HG03066 (cell line): ENCODE data around the gene GABBR1.

Source experiments
- ATAC-seq: cut with Tn5 transposase; IDR thresholded peaks from one replicate; pipeline ENCODE4 v1.9.1; 2021; ENCODE audit warnings: low read depth; ENCODE audit not compliant: unreplicated experiment

GABBR1 gene

DNA sequence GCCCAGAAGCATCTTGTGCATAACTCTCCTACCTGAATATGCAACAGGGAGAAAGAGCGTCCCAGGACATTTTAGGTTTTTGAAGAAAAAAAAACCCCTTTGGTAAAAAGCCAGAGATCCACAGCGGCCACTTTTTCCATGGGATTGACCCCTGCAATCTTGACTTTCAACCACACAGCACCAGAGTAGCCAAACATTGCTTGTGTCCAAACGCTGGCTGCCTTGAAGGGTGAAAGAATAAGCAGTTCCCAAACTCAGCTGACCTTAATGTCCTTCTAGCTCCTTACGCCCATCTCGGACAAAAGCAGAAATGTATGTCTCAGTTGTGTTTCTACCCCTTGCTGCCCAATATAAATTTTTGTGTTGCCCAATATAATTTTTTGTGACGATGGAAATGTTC, 22.7 kb upstream of the GABBR1 start:
- ATAC-seq = no peak

DNA sequence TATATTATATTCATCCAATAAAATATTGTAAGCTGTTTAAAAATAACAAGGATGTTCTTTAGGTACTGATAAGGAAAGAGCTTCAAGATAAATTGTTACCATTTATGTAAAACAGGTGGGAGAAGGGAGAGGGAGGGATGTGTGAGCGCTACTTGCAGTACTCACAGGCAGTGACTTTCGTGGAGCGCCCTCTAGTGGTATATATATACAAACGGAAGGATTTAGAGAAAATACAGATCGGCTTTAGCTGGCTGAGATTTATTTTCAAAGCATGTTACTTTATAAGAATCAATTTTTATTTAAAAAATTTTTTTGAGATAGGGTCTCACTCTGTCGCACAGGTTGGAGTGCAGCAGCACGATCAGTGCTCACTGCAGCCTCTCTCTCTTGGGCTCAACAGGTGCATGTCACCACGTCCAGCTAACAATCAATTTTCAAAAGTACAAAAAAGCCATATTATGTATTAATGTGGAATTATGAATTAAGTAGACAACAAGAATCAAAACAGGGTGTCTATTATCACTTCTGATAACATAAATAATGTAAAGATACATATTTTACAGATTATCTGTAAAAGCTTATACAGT, 20.6 kb upstream of the GABBR1 start:
- no peak for ATAC-seq

DNA sequence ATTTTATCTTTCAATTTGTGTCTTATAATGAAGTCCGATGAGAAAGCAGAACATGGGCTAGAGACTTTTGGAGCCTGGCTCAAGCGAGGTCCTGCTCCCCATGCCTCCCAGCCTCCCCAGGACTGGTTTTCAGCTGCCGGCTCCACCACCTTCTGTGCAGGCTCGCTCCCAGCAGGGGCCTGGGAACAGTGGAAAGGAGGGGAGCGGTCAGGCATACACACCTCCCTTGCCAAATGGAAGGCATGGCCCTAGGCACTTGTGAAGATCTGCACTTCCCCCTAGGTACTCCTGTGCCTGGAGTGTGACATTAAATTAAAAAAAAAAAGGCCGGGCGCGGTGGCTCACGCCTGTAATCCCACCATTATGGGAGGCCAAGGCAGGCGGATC, 19.2 kb upstream of the GABBR1 start:
- no peak for ATAC-seq

DNA sequence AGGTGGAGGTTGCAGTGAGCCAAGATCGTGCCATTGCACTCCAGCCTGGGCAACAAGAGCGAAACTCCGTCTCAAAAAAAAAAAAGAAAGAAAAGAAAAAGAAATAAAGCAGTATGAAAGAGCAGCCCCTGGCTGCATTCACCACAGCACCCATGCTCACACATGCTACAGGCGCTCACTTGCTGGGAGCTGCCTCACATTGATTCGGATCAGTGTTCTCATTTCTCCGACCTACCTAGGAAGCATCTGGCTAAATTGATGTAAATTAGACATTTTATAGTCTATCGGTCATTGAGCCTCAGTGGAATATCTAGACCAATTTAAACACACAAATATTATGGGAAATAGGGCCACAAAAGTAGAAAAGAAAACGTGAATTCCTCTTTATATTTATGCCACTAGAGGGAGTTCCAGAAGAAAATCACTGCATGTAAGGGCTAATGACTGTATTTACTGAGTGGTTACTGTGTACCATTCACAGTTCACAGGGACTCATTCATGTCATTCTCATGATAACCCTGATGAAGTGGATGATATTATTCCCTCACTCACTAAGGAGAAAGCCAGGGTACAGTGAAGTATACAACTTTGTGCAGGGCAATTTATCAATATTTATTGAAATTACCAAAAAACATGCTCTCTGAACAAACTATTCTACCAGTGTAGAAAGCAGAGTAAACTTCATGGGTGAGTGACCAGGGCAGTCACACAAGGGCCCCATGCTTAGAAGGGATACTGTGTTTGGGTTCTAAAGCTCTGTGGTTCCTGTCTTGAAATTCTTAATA, 18.6 kb upstream of the GABBR1 start:
- ATAC-seq = no peak

DNA sequence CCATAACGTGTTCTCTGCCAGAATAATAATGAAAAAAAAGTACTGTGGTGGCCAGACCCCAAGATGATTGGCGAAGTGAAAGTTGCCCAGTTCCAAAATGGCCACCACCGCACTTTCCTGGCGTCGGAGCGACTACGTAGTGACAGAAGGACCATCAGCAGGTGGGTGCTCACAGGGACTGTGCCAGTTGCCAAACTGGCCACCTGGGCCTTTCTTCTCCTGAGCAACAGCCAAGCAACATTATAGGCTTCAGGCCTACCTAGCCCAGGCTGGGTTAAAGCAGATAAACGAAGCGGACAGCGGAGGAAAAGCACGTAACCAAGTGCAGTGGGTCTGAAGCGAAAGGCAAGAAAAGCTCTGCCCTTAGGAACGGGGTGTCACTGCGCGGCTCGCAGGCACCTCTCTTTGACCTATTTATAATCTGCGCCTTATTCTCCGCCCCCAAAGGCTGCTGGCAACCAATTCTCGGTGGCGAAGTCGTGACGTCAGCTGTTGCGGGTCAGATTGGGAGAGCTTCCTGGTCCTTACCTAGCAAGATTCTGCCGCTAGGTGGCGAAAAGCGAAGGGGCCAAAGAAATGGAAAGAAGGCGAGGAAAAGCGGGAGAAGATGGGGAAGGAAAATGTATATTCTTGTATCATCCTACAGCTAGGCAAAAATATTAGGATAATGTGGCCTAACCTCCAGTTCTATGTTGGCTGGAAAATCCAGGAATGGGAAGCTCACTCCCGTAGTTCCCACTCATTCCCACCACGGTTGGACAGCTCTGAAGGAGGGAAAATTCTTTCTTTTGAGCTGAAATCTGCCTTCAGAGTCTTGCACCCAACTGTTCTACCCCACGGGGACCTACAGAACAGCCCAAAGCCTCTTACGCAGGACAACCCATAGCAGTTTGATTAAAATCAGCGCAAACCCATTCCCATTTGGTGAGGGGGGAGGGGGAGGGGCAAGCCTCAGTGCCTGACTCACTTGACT, 17.0 kb upstream of the GABBR1 start:
- peak; percentile 94 for ATAC-seq

DNA sequence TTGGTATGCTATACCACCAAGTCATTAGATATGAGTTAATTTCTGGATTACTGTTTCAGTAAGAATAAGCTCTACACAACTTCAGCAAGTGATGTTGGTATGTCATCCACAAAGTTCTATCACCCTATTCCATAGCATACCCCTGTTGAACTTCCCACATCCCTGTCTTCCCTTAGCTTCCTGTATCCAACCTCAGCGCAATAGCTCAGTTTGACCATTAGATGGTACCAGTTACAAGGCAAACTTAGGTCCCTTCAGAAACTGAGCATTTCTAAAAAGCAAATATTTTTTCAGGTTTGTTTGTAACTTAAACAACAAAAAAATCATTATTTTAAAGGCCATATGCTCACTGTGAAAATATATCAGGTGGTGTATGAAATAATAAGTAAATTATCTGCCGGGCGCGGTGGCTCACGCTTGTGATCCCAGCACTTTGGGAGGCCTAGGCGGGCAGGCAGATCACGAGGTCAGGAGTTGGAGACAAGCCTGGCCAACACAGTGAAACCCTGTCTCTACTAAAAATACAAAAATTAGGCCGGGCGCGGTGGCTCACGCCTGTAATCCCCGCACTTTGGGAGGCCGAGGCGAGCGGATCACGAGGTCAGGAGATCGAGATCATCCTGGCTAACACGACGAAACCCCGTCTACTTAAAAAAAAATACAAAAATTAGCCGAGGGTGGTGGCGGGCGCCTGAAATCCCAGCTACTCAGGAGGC, 15.1 kb upstream of the GABBR1 start:
- ATAC-seq = no peak

DNA sequence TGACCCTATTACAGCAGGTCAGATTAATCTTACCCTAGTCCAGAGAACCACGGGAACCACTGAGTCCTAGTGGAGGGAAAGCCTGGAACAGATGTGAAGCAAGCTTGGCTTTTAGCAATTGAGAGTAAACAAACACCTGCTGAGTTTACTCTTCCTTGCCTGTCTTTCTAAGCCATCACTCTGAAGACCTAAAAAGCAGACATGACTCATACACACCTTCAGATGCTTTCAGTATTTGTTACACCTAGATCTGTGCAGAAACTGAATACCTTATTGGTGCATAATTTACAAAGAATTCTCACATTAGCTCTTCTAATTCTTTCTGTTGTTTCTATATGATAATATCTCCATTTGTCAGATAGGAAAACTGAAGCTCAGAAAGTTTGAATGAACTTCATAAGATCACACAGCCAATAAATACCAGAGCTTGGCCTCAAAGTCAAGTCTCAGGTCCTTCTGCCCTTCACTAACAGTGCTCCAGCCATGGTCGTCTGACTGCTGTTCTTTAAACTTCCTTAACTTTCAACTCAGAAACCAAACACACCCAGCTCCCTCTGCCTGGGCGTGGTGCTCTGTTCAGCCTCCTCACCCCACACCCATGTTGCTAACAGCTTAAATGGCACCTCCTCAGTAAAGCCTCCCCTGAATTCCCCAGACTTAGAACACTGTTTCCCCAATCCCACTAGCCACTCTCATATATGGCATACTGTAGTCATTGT, 8.6 kb upstream of the GABBR1 start:
- no peak for ATAC-seq

DNA sequence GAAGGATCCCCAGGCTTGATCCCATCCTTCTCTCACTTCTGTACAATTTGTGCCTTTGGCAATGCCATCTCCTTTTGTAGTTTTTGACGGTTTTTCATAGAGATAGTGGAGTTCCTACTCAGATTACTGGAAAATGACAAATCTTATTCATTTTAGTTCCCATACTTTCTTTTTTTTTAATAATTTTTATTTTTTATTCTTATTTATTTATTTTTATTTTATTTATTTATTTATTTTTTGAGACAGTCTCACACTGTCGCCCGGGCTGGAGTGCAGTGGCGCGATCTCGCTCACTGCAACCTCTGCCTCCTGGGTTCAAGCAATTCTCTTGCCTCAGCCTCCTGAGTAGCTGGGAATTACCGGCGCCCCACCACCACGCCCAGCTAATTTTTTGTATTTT, 4.3 kb upstream of the GABBR1 start:
- no peak for ATAC-seq

DNA sequence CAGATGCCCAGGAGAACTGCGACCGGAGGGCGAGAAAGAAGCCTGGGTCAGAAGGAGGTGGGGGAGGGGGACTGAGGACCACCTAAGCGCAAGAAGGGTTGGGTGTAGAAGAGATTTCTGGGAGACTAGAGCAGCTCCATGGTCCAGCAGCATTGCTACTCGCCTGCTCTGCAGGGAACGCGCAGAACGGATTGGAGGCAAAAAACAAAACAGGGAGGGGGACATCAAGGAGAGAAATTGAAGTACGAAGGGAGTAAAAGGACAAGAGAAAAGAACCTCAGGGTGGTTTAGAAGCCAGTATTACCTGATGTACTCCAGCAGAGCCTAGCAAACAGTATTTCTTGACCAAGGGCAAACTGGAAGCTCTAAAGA, 537 bp upstream of the GABBR1 start:
- ATAC-seq = no peak

DNA sequence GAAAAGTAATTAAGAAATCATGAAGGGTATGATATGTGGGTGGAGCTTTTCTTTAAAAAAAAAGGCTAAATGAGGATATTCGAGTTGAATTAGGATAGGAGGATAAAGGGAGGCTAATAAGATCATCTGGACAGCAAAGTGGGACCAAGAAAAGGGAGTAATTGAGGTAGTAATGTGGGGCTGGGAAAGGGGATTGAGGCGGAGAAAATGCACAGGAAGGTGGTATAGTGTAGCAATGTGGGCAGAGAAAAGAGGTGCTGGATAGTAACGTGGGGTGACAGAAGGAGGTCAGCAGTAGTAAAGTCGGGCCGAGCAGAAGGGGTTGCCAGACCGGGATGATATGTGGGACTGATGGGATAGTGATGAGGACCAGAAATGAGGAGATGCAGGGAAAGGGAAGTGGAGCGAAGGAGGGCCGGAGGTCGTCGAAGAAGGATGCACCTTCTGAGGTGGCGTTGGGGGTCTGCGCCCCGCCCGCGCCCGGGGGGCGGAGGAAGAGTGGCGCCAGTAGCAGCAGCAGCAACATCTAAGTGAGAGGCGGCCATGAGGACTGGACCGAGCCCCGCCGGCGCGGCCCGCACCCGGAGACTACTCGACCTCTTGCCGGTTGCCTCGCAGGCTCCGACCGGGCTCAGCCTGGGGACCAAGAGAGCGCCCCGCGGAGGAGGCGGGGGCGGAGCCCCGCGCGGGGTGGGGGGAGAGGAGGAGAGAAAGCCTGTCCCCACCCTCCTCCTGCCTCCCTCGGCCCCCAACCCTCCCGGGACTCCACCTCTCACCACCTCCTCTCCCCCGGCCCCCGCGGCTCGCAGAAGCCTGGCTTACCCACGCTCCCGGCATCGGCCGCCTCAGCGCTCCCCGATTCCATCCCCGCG, 887 bp downstream of the GABBR1 start:
- no peak for ATAC-seq

DNA sequence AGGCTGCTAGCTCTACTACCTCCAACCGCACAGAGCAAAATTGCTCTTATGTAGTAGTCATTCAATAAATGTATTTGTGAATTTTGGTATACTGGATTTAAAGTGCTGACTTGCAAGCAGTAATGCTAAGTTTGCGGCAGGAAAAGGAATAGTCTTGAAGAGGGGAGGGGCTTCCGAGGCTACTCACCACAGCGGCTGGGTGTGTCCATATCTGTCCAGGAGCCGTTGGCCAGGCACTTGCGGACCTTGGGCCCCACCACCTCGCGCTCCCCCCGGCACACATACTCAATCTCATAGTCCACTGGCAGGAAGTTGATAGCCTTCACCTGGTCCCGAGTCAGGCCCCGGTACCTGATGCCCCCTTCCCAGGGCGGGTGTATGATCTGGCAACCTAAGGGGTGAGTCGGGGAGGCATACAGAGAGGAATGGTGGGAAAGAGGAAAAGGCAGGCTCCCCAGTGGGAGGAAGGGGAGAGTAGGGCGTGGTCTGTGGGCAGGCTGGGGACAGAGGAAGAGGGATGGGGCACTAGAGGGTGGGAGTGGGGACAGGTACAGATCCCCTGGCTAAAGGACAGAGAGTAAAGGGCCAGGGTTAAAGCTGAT, 1.7 kb downstream of the GABBR1 start:
- ATAC-seq = no peak

DNA sequence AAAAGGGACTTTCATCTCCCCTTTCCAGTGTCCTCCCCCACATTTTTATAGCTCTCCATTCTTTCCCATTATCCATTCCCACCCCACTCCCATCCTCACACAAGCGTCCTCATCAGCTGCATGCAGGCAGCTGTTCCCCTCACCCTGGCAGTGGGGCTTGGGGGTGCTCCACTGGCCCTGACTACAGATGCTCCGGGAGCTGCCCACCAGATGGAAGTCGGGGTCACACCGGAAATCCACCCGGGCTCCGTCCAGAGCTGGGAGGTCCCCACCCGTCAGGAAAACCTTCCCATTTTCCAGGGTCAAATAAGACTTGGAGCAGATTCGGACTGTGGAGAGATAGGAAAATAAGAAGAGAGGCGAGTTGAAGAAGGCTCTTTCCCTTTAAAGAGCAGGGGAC, 2.7 kb downstream of the GABBR1 start:
- no peak for ATAC-seq

DNA sequence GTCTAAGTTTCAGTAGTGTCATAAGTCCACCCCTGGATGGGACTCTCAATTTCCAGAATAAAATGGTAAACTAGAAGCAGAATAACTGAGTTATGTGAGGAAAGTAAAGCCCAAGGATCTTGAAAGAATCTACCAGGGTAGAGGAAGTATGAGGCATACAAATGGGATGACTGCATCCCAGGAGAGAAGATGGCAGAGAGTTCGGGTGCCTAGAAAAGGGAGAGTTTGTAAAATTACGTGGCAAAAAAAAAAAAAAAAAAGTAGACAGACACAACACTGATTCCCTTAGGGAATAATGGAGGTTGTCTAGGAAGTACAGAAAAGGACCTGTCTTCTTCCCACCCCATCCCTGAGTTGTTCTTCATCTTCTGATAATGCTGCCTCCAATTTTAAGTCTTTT, 3.4 kb downstream of the GABBR1 start:
- no peak for ATAC-seq

DNA sequence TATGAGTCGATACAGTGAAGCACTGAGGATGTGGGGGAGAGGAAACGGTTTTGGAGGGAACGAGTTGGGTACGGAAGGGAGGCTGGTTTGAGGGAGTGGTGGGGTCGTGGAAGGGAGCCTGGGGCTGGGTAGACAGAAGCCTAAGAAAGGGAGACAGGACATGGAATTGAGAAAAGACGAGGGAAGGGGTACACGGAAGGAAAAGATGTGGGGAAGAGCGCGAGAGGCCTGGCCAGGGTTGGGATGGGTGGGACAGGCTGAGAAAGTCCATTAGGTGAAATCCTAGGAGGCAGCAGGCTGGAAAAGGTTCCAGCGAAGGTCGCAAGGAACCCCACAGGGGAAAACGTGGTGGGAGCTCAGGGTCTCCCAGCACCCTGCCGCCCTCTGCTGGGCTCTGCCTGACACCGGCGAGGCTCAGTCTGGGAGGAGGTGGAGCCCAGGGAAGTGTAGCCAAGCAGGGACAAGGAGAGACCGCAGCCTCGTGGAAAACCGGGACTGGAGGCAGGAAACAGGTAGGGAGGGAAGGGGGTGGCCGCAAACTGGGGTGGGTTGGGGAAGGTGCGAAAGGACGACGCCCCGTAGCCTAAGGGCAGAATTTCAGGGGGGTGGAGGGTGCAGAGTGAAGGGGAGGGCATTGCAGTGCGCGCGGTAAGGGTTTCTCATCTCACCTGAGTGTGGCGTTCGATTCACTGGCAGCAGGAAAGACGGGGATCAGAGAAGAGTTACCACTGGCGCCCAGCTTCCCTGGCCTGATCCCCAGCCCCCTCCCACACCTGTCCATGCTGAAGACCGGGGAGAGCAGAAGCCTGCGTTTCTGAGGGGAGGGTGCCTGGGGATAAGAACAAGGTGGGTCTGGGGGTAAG, 4.3 kb downstream of the GABBR1 start:
- ATAC-seq = no peak

DNA sequence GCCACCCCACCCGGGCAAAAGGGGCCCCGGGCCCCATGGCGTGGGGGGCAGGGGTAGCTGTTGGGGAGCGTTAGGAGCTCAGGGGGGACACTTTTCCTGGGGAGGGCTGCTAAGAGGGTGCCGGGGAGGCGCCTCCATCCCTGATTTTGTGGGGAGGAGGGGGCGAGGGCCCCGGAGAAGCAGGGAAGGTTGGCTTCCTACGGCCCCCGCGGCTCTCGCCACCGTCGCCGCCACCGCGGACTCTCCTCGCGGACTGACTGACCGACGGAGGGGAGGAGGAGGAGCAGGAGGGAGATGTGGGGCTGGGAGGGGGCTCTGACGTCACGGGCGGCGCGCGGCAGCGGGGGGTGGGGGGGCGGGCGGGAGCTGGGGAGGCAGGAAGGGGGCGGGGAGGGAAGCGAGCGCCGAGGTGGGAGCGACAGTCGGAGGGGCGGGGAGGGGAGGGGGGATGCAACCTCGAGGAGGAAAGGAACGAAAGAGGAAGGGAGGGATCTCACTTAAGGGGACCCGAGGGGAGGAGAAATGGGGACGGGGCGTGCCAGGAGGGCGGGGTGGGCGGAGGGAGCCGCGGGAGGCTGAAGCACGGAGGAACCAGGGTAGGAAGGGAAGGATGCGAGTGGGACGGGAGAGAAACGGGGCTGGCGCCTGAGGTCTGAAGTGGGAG, 5.1 kb downstream of the GABBR1 start:
- ATAC-seq = no peak

DNA sequence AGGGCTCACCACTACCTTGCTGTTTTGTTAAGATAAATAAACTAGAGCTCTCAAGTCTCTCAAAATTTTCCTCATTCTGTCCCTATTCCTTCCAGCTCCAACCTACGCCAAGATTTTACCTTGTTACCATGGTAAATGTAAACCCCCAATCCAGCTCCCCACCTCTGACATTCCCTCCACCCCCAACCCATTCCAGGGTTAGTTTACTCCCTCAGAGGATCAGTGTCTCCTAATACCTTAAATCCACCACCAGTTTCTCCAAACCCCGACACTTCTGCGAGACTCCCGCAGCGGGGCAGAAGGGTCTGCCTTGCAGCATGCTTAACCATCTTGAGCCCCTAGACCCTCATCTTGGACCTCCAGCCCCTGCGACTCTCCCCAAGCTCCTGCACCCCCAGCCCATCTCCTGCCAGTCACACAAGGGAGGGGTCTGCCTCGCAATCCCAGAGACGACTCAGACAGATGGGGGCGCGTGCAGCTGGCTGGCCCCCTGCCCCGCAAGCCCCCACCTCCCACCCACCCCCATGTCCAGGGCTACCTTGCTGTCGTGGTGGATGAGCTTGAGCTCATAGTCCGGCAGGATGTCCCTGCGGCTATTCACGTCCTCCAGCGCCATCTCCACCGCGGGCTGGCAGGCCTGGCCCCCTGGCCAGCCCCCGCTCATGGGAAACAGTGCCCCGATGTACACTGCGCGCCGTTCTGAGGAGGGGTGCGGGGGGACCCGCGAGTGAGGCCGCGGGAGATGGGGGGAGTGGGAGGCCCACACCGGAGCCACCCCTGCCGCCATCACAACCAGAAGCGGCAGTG, 5.8 kb downstream of the GABBR1 start:
- ATAC-seq = no peak
